ENCODE measurements around the gene NYAP2.

GRCh38 chr2:225608136-225608535 is 208.6 kb downstream of the NYAP2 start:
- TF ChIP-seq SUZ12 (IDR thresholded peaks at IDR 0.05; ENCODE audit: extremely low read depth, insufficient read depth, insufficient read length) (no peak), ZNF274 (IDR thresholded peaks at IDR 0.05; ENCODE audit: low read depth, low read length) (no peak)

Measured in NT2/D1 (cell line).